ENCODE data around the gene GLS. TPM values are rescaled to one million over a fixed set of nuclear protein-coding genes. Genes with fewer than 3 reads are reported as not detected.
A peak's percentile ranks its signal among the peaks of the same experiment; 100 is the strongest.

GLS gene
- total RNA-seq, 2 donors from 2014 or later, result 50.5 to 72.3 TPM

GRCh38 chr2:190996338-190996946 lies 115.8 kb downstream of the GLS start:
- TF ChIP-seq, protein P1, sequence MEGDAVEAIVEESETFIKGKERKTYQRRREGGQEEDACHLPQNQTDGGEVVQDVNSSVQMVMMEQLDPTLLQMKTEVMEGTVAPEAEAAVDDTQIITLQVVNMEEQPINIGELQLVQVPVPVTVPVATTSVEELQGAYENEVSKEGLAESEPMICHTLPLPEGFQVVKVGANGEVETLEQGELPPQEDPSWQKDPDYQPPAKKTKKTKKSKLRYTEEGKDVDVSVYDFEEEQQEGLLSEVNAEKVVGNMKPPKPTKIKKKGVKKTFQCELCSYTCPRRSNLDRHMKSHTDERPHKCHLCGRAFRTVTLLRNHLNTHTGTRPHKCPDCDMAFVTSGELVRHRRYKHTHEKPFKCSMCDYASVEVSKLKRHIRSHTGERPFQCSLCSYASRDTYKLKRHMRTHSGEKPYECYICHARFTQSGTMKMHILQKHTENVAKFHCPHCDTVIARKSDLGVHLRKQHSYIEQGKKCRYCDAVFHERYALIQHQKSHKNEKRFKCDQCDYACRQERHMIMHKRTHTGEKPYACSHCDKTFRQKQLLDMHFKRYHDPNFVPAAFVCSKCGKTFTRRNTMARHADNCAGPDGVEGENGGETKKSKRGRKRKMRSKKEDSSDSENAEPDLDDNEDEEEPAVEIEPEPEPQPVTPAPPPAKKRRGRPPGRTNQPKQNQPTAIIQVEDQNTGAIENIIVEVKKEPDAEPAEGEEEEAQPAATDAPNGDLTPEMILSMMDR (IDR thresholded peaks at IDR 0.05), result peak; percentile 52
- Histone ChIP-seq H3K36me3 (peaks cover 50% of the 10 kb centered on the region), H3K9ac (ENCODE audit: low read depth in 2 of 2, low read length in 2 of 2) (no peak overlapping the region), H3K27ac (no peak overlapping the region), H3K27me3 (no peaks in the 10 kb centered on the region), H3K9me3 (no peaks in the 10 kb centered on the region), H3K4me1 (no peaks in the 10 kb centered on the region), H3K4me3 (no peak overlapping the region)
- DNase-seq, result no peak
- intact Hi-C loops (cut with DNase I), result no loop called here

DNA sequence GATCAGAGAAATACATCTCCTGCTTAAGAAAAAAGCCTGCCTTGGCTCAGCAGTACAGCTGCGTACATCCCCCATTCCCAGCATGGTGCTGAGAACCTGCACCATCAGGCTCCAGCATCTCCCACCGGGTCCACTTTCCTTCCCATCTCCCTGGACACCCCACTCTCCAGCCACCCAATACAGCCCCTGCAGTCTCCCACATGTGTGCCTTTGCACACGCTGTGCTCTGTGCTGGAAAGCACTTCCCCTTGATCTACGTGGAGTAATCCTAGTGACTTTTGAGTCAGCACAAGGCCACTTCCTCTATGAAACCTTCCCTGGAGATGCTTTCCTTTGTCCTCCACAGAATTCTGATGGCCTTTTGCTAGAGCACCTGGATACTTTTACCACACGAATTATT lies 116.3 kb downstream of the GLS start:
- Histone ChIP-seq H3K9me3 (no peaks in the 10 kb centered on the region), H3K27me3 (no peaks in the 10 kb centered on the region), H3K4me3 (no peak overlapping the region), H3K36me3 (peaks cover 50% of the 10 kb centered on the region), H3K4me1 (no peaks in the 10 kb centered on the region), H3K27ac (no peak overlapping the region), H3K9ac (ENCODE audit: low read depth in 2 of 2, low read length in 2 of 2) (no peak overlapping the region)
- TF ChIP-seq, protein P1 (IDR thresholded peaks at IDR 0.05), result no peak
- intact Hi-C loops (cut with DNase I), result no loop called here
- DNase-seq, result no peak

DNA sequence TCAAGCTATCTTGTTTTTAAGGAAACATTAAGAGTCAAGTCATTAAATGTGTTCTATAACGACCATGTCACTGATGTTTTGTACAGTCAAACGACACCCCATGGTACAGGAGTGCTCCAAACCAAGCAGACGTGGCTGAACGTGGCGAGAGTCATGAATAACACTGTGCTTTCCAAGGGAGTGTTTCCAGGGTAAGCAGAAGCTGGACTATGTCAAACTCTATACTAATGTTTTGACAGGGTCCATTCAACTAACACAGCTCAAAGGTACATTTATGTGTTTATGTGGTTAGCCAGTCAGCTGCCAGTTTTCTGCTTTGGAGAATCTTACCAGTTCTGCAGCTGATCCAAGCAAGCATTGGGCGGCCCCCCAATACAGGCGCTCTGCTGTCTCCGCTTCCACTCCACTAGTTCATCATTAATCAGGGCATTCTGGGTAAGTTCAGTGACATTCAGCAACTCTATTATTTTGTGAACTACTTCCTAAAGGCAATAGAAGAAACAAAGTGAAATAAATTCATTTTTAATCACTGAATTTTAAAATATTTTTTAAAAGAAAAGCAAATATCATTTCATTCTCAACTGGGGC lies 117.0 kb downstream of the GLS start:
- intact Hi-C loops (cut with DNase I), result no loop called here
- no peak overlapping the region for H3K9ac ChIP-seq (ENCODE audit: low read depth in 2 of 2, low read length in 2 of 2)
- no peak overlapping the region for H3K27ac ChIP-seq
- no peak for DNase-seq
- TF ChIP-seq, protein P1 (IDR thresholded peaks at IDR 0.05), result no peak
- H3K27me3 ChIP-seq, result no peaks in the 10 kb centered on the region
- H3K4me1 ChIP-seq, result no peaks in the 10 kb centered on the region
- H3K36me3 ChIP-seq, result peaks cover 50% of the 10 kb centered on the region
- H3K9me3 ChIP-seq, result no peaks in the 10 kb centered on the region
- H3K4me3 ChIP-seq, result no peak overlapping the region

DNA sequence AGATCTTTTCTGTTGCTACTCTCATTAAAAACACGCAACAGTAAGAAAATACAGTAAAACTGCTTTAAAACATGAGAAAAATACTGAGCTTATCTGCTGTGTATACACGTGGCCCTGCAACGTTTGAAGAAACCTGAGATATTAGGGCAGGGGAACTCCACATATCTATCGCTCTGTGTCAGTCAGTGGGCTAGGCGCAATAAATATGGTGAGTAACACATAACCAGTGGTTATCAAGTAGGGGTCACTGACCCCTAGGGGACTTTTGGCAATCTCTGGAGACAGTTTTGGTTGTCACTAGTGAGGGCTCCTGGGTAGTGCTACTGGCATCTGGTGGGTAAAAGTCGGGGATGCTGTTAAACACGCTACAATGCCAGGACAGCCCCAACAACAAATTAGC lies 118.4 kb downstream of the GLS start:
- no peaks in the 10 kb centered on the region for H3K4me1 ChIP-seq
- TF ChIP-seq, protein P1 (IDR thresholded peaks at IDR 0.05), result no peak
- H3K9ac ChIP-seq (ENCODE audit: low read depth in 2 of 2, low read length in 2 of 2), result no peak overlapping the region
- H3K27me3 ChIP-seq, result no peaks in the 10 kb centered on the region
- no peak overlapping the region for H3K27ac ChIP-seq
- no peak for DNase-seq
- H3K9me3 ChIP-seq, result no peaks in the 10 kb centered on the region
- intact Hi-C loops (cut with DNase I), result no loop called here
- H3K4me3 ChIP-seq, result no peak overlapping the region
- peaks cover 52% of the 10 kb centered on the region for H3K36me3 ChIP-seq

- H3K9me3 ChIP-seq, result no peaks in the 10 kb centered on the region
- no peak overlapping the region for H3K4me3 ChIP-seq
- H3K36me3 ChIP-seq, result peaks cover 50% of the 10 kb centered on the region
- no peak overlapping the region for H3K27ac ChIP-seq
- no peak for DNase-seq
- TF ChIP-seq, protein P1 (IDR thresholded peaks at IDR 0.05), result no peak
- no peaks in the 10 kb centered on the region for H3K27me3 ChIP-seq
- no peaks in the 10 kb centered on the region for H3K4me1 ChIP-seq
- intact Hi-C loops (cut with DNase I), result no loop called here
- no peak overlapping the region for H3K9ac ChIP-seq (ENCODE audit: low read depth in 2 of 2, low read length in 2 of 2)
Measured at GRCh38 chr2:190999949-191000665, 119.5 kb downstream of the GLS start.
